Calu3 (cell line): ENCODE results near the gene SFRP5. TPM values are rescaled to one million over a fixed set of nuclear protein-coding genes. Genes with fewer than 3 reads are reported as not detected.

Experiments used
- BruUV-seq: library from RNA; stranded (reverse); fragments of 400-500 nt; replicated peaks from 2 replicates; lab custom pipeline; 2021; lab: Mats Ljungman, UMichigan
- CTCF ChIA-PET: fragments of 300-600 bp; sonication (Branson Sonifier 250); formaldehyde crosslinking; loops from one replicate; lab custom pipeline; 2022; ENCODE audit warnings: antibody characterized with exemption; lab: Charles Lee
- DNase-seq: peaks from one replicate; pipeline ENCODE4 v3.0.0; 2022
- H3K27ac Mint-ChIP-seq: one replicate; pipeline ENCODE4 v1.8.0; 2022; ENCODE audit warnings: mixed read lengths; ENCODE audit not compliant: unreplicated experiment
- H3K27me3 Mint-ChIP-seq: one replicate; pipeline ENCODE4 v1.8.0; 2022; ENCODE audit warnings: mixed read lengths; ENCODE audit not compliant: unreplicated experiment
- H3K36me3 Mint-ChIP-seq: one replicate; pipeline ENCODE4 v1.8.0; 2022; ENCODE audit warnings: mild to moderate bottlenecking, moderate library complexity, mixed read lengths; ENCODE audit not compliant: insufficient read depth, unreplicated experiment
- H3K4me1 Mint-ChIP-seq: one replicate; pipeline ENCODE4 v1.8.0; 2022; ENCODE audit warnings: mild to moderate bottlenecking, low read depth, mixed read lengths; ENCODE audit not compliant: unreplicated experiment
- H3K4me3 Mint-ChIP-seq: one replicate; pipeline ENCODE4 v1.8.0; 2022; ENCODE audit warnings: mild to moderate bottlenecking, low read depth, moderate library complexity, mixed read lengths; ENCODE audit not compliant: unreplicated experiment
- H3K9me3 Mint-ChIP-seq: one replicate; pipeline ENCODE4 v1.8.0; 2022; ENCODE audit warnings: low read depth, mixed read lengths; ENCODE audit not compliant: unreplicated experiment
- intact Hi-C: fragments of 100-400 bp; cut with micrococcal nuclease; formaldehyde crosslinking; loops from one replicate; pipeline ENCODE4 v1.10.0; 2022; ENCODE audit not compliant: unreplicated experiment
- total RNA-seq: library from RNA; stranded (reverse); gene quantifications from 2 replicates; pipeline ENCODE4 v1.2.3, GENCODE V29; 2022
- TF ChIP-seq, protein P1 (sequence below): fragments of 200-600 bp; IDR thresholded peaks from one replicate; pipeline ENCODE4 v1.8.0; 2022; ENCODE audit warnings: antibody characterized with exemption; ENCODE audit not compliant: unreplicated experiment

Gene SFRP5
- total RNA-seq, 1 experiment from 2014 or later = 0.19 TPM

DNA sequence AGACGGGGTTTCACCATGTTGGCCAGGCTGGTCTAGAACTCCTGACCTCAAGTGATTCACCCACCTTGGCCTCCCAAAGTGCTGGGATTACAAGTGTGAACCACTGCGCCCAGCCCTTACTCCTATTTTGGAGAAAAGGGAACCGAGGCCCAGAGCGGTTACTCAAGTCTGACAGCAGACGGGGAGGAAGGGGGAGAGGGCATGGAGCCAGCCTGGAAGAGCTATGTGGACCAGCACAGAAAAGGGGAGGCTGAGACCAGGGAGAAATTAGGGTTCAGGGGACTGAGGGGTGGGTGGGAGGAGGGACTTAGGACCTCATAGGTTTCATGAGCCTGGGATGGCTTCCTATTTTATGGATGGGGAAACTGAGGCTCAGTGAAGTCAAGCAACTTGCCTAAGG is 1.5 kb downstream of the SFRP5 start:
- H3K4me3 Mint-ChIP-seq = peak overlapping the region; percentile 67
- peaks cover 9% of the 10 kb centered on the region for H3K4me1 Mint-ChIP-seq
- intact Hi-C loops = no loop called here
- H3K9me3 Mint-ChIP-seq = no peaks in the 10 kb centered on the region
- no peak for DNase-seq
- peaks cover 68% of the 10 kb centered on the region for H3K27me3 Mint-ChIP-seq
- BruUV-seq = no TSS peak
- H3K36me3 Mint-ChIP-seq = peaks cover 16% of the 10 kb centered on the region
- CTCF ChIA-PET = no interaction called here
- H3K27ac Mint-ChIP-seq = no peak overlapping the region
- TF ChIP-seq, protein P1, sequence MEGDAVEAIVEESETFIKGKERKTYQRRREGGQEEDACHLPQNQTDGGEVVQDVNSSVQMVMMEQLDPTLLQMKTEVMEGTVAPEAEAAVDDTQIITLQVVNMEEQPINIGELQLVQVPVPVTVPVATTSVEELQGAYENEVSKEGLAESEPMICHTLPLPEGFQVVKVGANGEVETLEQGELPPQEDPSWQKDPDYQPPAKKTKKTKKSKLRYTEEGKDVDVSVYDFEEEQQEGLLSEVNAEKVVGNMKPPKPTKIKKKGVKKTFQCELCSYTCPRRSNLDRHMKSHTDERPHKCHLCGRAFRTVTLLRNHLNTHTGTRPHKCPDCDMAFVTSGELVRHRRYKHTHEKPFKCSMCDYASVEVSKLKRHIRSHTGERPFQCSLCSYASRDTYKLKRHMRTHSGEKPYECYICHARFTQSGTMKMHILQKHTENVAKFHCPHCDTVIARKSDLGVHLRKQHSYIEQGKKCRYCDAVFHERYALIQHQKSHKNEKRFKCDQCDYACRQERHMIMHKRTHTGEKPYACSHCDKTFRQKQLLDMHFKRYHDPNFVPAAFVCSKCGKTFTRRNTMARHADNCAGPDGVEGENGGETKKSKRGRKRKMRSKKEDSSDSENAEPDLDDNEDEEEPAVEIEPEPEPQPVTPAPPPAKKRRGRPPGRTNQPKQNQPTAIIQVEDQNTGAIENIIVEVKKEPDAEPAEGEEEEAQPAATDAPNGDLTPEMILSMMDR = no peak

DNA sequence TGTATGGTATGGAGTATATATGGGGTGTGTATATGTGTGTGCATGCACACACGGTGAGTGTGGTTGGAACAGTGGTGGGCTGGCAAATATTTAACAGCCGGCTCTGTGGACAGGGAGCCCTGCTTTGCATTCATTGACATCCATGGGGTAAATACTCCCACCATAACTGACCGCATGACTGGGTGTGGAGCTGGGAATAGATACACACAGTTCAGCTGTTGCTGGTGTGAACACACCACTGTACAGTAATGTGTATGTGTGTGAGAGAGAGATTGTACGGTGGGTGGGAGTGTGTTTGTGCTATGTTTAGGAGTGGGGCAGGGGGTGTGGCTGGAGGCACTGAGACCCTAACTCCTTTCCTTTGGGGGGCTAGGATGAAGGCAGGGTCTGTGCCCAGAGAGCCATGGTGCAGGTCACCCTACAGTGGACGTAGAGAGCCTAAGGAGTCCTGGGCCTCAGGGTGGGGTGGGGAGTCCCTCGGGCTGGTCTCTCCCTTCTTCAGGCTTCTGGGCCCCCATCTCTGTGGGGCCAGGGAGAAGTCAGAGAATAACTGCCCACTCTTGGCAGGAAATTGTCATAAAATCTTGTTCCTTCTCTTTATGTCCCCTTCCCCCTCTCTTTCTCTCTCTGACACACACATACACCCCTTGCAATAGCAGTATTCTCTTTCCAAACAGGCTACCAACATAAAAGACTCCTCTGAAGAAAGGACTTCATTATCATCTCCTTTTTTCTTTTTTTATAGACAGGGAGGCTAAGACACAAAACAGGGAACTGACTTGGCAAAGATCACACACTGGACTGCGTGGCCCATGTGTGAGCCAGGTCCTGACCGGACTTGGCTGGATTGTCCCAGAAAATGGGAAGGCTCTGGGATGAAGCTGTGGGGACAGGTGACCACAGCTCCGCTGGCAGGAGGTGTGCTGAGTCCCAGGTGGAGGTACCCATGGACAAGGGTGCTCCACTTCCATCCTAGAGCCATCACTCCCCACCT is 3.2 kb downstream of the SFRP5 start:
- TF ChIP-seq, protein P1 = no peak
- no peak overlapping the region for H3K4me3 Mint-ChIP-seq
- no TSS peak for BruUV-seq

DNA sequence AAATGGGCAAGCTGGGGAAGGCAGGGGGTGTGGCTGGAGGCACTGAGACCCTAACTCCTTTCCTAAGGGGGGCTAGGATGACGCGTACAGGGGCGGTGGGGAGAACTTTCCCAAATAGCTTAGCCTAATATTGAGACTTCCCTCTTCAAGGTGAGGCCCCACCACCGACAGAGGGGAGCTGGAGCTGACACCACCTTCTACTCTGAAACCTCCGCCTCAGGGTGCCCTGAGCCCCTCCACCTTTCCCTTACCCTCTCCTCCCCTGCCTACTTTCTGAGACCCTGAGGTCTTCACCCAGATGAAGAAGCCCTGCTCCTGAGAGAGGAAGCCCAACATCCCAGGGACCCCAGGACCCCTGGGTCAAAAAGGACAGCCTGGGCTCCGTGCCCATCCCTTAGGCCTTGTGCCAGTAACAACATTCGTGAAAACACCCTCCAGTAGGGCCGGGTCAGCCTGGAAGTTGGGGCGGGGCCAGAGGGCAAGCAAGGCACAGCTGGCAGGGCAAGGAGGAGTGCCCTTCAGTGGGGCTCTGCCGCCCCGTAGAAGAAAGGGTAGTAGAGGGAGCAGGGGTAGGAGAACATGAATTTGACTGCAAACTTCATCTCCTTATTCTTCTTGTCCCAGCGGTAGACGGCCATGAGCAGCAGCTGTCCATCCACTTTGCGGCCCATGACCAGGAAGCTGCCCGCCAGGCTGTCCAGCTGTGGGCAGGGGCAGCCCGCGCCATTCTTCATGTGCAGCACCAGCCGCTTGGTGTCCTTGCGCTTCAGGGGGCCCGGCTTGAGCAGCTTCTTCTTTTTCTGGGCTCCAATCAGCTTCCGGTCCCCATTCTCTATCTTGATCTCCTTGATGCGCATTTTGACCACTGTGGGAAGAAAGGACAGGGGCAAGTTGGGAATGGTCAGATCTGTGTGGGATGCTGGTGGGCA is 4.5 kb downstream of the SFRP5 start:
- CTCF ChIA-PET = no interaction called here

More for the DNA sequence above, 3.2 kb downstream of the SFRP5 start:
- Mint-ChIP-seq H3K4me1 (peaks cover 9% of the 10 kb centered on the region), H3K36me3 (peaks cover 16% of the 10 kb centered on the region), H3K27me3 (peaks cover 60% of the 10 kb centered on the region), H3K9me3 (no peaks in the 10 kb centered on the region), H3K27ac (no peak overlapping the region)
- CTCF ChIA-PET = no interaction called here
- intact Hi-C loops = no loop called here
- DNase-seq = no peak

More for the DNA sequence above, 4.5 kb downstream of the SFRP5 start:
- TF ChIP-seq, protein P1 = no peak
- Mint-ChIP-seq H3K9me3 (no peaks in the 10 kb centered on the region), H3K4me1 (peaks cover 6% of the 10 kb centered on the region), H3K27me3 (peaks cover 46% of the 10 kb centered on the region), H3K27ac (no peak overlapping the region), H3K36me3 (peaks cover 16% of the 10 kb centered on the region), H3K4me3 (no peak overlapping the region)
- intact Hi-C loops = no loop called here
- no peak for DNase-seq
- BruUV-seq = no TSS peak
